Stimulated activated CD8-positive, alpha-beta memory T cell treated with anti-CD3 and anti-CD28 coated beads, Interleukin-4, amount 100 ng/mL, for 48 hours (primary cell): ENCODE results near the gene DZIP3.

Source experiments
- DNase-seq: peaks from one replicate; pipeline ENCODE4 v3.0.0-alpha.2; 2020

DZIP3 gene

DNA sequence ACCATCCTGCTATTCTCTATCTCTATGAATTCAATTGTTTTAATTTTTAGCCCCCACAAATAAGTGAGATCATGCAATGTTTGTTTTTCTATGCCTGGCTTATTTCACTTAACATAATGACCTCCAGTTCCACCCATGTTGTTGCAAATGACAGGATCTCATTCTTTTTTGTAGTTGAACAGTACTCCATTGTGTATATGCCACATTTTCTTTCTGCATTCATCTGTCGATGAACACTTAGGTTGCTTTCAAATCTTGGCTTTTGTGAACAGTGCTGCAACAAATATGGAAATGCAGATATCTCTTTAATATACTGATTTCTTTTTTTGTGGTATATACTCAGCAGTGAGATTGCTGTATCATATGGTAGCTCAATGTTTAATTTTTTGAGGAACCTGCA is 108.9 kb downstream of the DZIP3 start:
- no peak for DNase-seq

- no peak for DNase-seq
Measured at GRCh38 chr3:108705045-108705444, 115.5 kb downstream of the DZIP3 start.

DNA sequence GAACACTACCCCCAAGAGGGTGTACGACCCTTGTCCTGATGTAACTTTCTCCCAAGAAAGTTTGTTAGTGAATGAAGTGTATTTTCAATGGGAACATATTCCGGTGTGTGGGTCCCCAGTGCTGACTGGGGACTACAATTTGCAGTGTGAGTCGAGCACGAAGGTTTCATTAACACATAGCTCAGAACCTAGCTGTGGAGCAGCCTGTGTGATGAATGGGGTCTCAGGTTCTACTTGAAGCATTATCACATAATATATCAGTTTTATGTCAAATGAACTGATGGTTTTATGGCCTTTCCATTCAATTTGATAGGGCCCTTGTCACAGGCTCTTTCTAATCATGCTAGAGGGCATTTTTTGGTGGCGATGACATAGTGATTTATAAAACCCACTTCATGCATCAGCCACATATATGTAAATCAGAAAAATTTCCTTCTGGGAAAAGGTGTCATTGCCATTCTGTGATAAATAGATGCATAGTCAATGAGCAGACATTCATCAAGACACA is 123.5 kb downstream of the DZIP3 start:
- no peak for DNase-seq

DNA sequence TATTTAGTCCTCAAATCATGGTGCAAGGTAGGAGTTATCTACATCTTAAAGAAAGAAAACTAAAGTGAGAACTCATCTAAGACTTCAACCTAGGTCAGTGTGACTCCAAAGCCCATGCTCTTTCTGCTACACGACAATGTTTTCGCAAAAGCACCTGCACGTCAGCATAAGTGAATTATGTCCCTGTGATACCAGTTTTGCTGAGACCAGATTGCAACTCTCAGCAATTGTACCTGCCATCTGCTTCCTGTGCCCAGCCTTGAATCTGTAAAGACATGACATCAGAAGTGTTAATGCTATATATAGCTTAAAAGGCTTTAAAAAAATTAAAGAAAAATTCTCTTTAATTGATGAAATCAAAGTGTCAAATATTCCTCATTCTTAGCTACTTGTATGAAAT is 124.3 kb downstream of the DZIP3 start:
- DNase-seq: no peak

DNA sequence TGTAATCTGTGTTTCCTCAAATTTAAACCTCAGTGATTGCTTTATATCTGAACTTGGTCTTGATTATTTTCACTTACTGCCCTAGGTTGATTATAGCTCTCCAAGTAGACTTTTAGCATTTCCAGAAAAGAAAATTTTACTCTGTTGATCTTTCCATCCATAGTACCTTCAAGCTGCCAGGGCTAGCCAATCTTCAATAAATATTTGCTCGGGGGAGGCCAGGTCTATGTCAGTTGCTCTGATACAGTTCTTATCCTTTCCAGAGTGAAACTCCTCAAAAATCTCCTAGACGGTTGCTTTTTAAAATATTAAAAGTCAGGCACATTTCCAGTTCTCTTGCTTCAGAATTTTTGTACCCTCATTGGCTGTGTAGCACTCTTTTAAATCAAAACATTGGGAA is 128.9 kb downstream of the DZIP3 start:
- DNase-seq: no peak

GRCh38 chr3:108719178-108719806 is 129.8 kb downstream of the DZIP3 start:
- DNase-seq: no peak

DNA sequence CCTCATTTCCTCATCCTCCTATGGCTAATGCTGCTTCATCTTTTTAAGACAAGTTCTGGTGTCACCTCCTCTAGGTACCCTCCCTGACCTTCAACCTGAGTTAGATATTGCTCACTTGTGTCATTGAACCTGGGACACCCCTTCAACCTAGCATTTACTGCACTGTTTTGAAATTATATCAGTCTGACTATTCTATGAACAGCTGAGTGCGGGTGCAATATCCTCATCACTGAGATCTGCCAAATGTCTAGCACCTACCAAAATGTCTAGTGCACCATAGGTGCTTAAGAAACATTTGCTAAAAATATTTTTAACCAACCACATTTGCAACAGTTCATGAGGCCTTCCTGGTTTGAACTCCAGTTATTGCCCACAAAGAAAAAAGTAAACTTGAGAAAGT is 133.2 kb downstream of the DZIP3 start:
- DNase-seq: no peak

GRCh38 chr3:108724101-108724500 is 134.6 kb downstream of the DZIP3 start:
- DNase-seq: no peak

DNA sequence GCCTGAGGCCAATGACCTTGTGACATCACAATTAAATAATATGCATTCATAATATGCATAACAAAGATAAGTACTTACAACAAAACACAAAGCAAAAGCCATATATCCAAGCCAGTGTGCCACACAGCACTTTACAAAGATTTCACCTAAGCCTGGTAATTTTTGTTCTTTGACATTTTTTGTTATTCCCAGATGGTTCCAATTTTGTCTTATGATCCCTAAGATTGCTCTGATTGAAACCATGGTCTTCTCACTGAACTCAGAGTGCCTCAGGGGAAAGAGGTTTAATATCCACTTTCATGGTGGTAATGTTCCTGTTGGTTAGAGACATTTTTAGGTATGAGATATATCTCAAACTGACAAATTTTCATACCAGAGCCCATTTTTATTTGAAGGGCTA is 138.6 kb downstream of the DZIP3 start:
- no peak for DNase-seq

DNA sequence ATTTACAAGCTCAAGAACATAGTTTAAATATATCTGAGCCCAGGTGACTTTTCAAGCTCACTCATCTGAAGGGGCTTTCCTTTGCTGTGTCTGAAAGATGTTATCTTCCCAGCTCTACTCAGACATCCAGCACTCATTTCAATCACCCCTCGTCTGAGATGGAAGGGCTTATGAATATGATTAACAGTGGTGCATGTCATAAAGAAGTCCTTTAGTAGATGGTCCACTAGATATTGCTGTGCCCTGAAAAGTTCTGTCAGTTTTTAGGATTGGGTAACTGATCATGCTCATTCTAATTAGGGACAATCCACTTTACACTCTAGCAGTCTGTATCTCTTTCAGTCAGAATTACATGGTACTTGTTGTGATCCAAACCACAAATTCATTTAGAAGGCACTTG is 139.4 kb downstream of the DZIP3 start:
- DNase-seq: no peak

DNA sequence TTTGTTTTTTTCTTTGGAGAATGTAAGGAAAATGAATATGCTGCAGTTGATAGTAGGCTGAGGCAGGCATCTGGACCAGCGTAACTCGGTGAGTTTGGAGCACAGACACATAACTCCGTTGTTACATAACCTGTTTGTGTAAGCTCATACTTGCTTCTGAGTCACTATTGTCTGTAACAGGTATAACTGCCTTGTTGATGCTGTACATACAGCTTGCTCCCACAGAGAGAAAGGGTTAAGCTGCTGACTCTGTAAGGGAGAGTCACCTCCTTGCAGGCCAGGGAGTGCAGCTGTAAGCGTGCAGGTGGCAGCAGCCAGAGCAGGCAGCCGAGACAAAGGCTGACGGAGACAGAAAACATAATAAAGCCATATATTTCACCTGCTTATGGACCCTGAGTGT is 147.3 kb downstream of the DZIP3 start:
- no peak for DNase-seq

DNA sequence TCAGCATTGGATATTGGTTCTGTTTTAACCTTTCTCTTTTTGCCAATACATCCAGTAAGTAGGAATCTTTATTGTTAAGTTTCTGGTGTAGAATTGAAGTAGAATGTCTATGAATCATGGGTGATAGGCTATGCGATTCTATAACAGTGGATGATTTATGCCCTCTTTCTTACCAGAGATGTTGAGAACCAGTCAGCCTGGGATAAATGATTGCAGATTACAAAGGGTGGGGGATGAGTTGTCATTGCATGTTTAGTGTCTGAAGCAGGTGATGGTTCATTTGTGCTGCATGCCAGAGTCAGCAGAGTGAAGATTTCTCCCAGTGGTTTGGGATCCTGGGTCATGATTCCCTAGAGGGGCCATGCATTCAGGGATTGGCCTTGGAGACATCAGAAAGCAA is 153.4 kb downstream of the DZIP3 start:
- DNase-seq: no peak
